Liver (tissue), 3 donors: ENCODE results near the gene TOLLIP.

Experiments used
- SP1 ChIP-seq: IDR thresholded peaks from 2 replicates; pipeline ENCODE4 v1.6.1; 2018; ENCODE audit warnings: antibody characterized with exemption, mild to moderate bottlenecking
- TF ChIP-seq, protein P1 (sequence below): fragments of 150-350 bp; IDR thresholded peaks from 2 replicates; pipeline ENCODE4 v1.5.1; 2017; ENCODE audit warnings: improper control_type of control experiment, low read depth, low read length; ENCODE audit not compliant: missing input control
- TF ChIP-seq, protein P2 (sequence below): IDR thresholded peaks from 2 replicates; pipeline ENCODE4 v1.6.1; 2016; ENCODE audit warnings: antibody characterized with exemption
- TF ChIP-seq, protein P3 (sequence below): IDR thresholded peaks from 2 replicates; pipeline ENCODE4 v1.6.1; 2016; ENCODE audit warnings: antibody characterized with exemption, mild to moderate bottlenecking
- donor health status: healthy.
- donor health status: healthy.

DNA sequence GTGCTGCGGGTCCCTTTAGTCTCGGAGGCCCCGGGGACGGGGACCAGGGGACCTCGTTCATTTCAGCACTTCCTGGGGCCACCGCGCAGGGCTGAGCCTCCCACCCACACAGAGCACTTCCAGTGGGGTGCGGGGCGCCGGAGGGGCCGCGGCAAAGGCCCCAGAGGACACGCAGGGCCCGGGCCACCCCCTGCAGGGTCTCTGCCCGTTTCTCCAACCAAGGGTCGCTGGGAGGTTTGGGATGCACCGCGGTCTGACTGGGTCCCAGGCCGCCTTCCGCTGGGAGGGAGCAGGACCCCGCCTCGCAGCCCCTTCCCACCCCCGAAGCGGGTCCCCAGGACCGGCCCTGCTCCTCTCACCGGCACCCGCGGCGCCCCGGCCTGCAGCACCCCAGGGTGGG is 37.5 kb downstream of the TOLLIP start:
- no peak for TF ChIP-seq SP1
- TF ChIP-seq, protein P1, sequence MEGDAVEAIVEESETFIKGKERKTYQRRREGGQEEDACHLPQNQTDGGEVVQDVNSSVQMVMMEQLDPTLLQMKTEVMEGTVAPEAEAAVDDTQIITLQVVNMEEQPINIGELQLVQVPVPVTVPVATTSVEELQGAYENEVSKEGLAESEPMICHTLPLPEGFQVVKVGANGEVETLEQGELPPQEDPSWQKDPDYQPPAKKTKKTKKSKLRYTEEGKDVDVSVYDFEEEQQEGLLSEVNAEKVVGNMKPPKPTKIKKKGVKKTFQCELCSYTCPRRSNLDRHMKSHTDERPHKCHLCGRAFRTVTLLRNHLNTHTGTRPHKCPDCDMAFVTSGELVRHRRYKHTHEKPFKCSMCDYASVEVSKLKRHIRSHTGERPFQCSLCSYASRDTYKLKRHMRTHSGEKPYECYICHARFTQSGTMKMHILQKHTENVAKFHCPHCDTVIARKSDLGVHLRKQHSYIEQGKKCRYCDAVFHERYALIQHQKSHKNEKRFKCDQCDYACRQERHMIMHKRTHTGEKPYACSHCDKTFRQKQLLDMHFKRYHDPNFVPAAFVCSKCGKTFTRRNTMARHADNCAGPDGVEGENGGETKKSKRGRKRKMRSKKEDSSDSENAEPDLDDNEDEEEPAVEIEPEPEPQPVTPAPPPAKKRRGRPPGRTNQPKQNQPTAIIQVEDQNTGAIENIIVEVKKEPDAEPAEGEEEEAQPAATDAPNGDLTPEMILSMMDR, result no peak
- TF ChIP-seq, protein P2, sequence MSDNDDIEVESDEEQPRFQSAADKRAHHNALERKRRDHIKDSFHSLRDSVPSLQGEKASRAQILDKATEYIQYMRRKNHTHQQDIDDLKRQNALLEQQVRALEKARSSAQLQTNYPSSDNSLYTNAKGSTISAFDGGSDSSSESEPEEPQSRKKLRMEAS, result no peak
- TF ChIP-seq, protein P3, sequence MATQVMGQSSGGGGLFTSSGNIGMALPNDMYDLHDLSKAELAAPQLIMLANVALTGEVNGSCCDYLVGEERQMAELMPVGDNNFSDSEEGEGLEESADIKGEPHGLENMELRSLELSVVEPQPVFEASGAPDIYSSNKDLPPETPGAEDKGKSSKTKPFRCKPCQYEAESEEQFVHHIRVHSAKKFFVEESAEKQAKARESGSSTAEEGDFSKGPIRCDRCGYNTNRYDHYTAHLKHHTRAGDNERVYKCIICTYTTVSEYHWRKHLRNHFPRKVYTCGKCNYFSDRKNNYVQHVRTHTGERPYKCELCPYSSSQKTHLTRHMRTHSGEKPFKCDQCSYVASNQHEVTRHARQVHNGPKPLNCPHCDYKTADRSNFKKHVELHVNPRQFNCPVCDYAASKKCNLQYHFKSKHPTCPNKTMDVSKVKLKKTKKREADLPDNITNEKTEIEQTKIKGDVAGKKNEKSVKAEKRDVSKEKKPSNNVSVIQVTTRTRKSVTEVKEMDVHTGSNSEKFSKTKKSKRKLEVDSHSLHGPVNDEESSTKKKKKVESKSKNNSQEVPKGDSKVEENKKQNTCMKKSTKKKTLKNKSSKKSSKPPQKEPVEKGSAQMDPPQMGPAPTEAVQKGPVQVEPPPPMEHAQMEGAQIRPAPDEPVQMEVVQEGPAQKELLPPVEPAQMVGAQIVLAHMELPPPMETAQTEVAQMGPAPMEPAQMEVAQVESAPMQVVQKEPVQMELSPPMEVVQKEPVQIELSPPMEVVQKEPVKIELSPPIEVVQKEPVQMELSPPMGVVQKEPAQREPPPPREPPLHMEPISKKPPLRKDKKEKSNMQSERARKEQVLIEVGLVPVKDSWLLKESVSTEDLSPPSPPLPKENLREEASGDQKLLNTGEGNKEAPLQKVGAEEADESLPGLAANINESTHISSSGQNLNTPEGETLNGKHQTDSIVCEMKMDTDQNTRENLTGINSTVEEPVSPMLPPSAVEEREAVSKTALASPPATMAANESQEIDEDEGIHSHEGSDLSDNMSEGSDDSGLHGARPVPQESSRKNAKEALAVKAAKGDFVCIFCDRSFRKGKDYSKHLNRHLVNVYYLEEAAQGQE, result no peak
